ENCODE results near the gene PHLPP1. TPM values are rescaled to one million over a fixed set of nuclear protein-coding genes. Genes with fewer than 3 reads are reported as not detected.

The PHLPP1 gene
- total RNA-seq, 1 experiment from 2014 or later = 14.7 TPM

GRCh38 chr18:62900132-62900883, 185.0 kb downstream of the PHLPP1 start:
- Histone ChIP-seq H3K79me2 (ENCODE audit: insufficient read depth, low read length) (no peaks in the 10 kb centered on the region), H3K27me3 (ENCODE audit: insufficient read depth, low read length) (no peaks in the 10 kb centered on the region), H3K9ac (ENCODE audit: low read length) (no peak overlapping the region), H2AFZ (ENCODE audit: low read depth, low read length, poor library complexity, severe bottlenecking) (no peak overlapping the region), H3K4me2 (ENCODE audit: low read length) (no peak overlapping the region), H3K9me2 (ENCODE audit: insufficient read depth) (no peaks in the 10 kb centered on the region), H3K4me1 (ENCODE audit: control insufficient read depth in 1 of 2, insufficient read depth in 2 of 2, low read length in 2 of 2) (peaks cover 8 to 9% of the 10 kb centered on the region in 2 experiments), H3K36me3 (ENCODE audit: control insufficient read depth in 1 of 2, insufficient read depth in 2 of 2, low read length in 2 of 2) (no peaks in the 10 kb centered on the region), H3K27ac (ENCODE audit: low read depth, low read length) (no peak overlapping the region), H4K20me1 (ENCODE audit: insufficient read depth) (no peaks in the 10 kb centered on the region), H3K9me3 (ENCODE audit: control insufficient read depth in 1 of 2, insufficient read depth in 1 of 2, low read depth in 1 of 2, low read length in 2 of 2) (no peaks in the 10 kb centered on the region), H3K4me3 (replicated peaks in 1 of 2; ENCODE audit: low read depth in 1 of 2, low read length in 2 of 2) (no peak overlapping the region)
- ATAC-seq (no peak), DNase-seq (ENCODE audit: low read depth, low spot score) (no peak)
- ChIA-PET CTCF (no interaction called here), RAD21 (ENCODE audit: low non-redundant PET in 1 of 2, low total read pairs in 2 of 2, uncharacterized antibody in 2 of 2, unreplicated experiment in 2 of 2) (no interaction called here), POLR2A (no interaction called here)
- intact Hi-C loops (cut with micrococcal nuclease) = no loop called here
- no peak for TF ChIP-seq ZFX (IDR thresholded peaks at IDR 0.05)
- TF ChIP-seq CBX3 (IDR thresholded peaks at IDR 0.05; ENCODE audit: low read depth) = no peak
- no peak for TF ChIP-seq SRF (IDR thresholded peaks at IDR 0.05; ENCODE audit: low read depth)
- no peak for TF ChIP-seq SP1 (IDR thresholded peaks at IDR 0.05; ENCODE audit: low read depth)
- no peak for TF ChIP-seq POLR2A (IDR thresholded peaks at IDR 0.05; ENCODE audit: borderline replicate concordance, extremely low read depth, insufficient read depth, insufficient read length)
- no peak for TF ChIP-seq ELF1 (IDR thresholded peaks at IDR 0.05; ENCODE audit: borderline replicate concordance, low read depth)
- TF ChIP-seq POLR2AphosphoS5 (IDR thresholded peaks at IDR 0.05; ENCODE audit: low read depth, low read length) = no peak
- no peak for TF ChIP-seq SIN3A (IDR thresholded peaks at IDR 0.05; ENCODE audit: low read depth)
- TF ChIP-seq CEBPB (IDR thresholded peaks at IDR 0.05; ENCODE audit: low read depth) = no peak
- no peak for TF ChIP-seq YY1 (IDR thresholded peaks at IDR 0.05; ENCODE audit: extremely low read depth, insufficient replicate concordance, low read depth, low read length)
- TF ChIP-seq EZH2 (IDR thresholded peaks at IDR 0.05) = no peak
- TF ChIP-seq, protein P1, sequence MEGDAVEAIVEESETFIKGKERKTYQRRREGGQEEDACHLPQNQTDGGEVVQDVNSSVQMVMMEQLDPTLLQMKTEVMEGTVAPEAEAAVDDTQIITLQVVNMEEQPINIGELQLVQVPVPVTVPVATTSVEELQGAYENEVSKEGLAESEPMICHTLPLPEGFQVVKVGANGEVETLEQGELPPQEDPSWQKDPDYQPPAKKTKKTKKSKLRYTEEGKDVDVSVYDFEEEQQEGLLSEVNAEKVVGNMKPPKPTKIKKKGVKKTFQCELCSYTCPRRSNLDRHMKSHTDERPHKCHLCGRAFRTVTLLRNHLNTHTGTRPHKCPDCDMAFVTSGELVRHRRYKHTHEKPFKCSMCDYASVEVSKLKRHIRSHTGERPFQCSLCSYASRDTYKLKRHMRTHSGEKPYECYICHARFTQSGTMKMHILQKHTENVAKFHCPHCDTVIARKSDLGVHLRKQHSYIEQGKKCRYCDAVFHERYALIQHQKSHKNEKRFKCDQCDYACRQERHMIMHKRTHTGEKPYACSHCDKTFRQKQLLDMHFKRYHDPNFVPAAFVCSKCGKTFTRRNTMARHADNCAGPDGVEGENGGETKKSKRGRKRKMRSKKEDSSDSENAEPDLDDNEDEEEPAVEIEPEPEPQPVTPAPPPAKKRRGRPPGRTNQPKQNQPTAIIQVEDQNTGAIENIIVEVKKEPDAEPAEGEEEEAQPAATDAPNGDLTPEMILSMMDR (IDR thresholded peaks at IDR 0.05 in 2 of 3, conservative IDR thresholded peaks at IDR 0.05 in 1 of 3; ENCODE audit: borderline replicate concordance in 1 of 3, insufficient read depth in 1 of 3, low read depth in 2 of 3, low read length in 2 of 3) = no peak
- no peak for TF ChIP-seq EZH2phosphoT487 (IDR thresholded peaks at IDR 0.05; ENCODE audit: borderline replicate concordance)
- TF ChIP-seq REST (IDR thresholded peaks at IDR 0.05; ENCODE audit: low read depth) = no peak
- no peak for TF ChIP-seq RAD21 (IDR thresholded peaks at IDR 0.05; ENCODE audit: low read depth)
- TF ChIP-seq, protein P2, sequence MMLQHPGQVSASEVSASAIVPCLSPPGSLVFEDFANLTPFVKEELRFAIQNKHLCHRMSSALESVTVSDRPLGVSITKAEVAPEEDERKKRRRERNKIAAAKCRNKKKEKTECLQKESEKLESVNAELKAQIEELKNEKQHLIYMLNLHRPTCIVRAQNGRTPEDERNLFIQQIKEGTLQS (IDR thresholded peaks at IDR 0.05) = no peak
- no peak for TF ChIP-seq TCF7L2 (IDR thresholded peaks at IDR 0.05; ENCODE audit: borderline replicate concordance, extremely low read depth, insufficient read depth, insufficient read length)
- no TSS peak for BruUV-seq (replicated peaks)

Data from HCT116 (cell line).